HG02870 (cell line): ENCODE data around the gene COQ8B.
"Not testable (repeated sequence)": the region's sequence is repeated elsewhere in the genome, so short reads cannot be mapped to it uniquely, and the experiment has no call there.

Experiments used
- ATAC-seq: cut with Tn5 transposase; IDR thresholded peaks from one replicate; pipeline ENCODE4 v1.9.1; 2021; ENCODE audit warnings: mild to moderate bottlenecking, moderate library complexity; ENCODE audit not compliant: unreplicated experiment

COQ8B gene

DNA sequence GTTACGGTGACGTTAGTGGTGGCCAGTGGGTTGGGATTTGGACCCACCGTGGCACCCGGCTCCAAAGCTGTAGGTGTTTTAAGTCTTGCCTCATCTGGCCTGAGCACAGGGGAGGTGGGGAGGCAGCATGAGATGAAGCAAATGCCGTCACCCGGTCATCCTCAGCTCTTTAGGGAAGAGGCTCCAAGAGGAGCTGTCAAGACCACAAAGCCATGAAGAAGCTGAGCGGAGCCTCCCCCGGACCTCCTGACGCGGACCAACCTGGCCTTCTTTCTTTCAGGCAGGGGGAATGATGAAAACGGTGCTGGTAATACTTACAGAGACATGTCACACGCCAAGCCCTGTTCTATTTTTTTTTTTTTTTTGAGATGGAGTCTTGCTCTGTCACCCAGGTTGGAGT is 26.2 kb upstream of the COQ8B start:
- ATAC-seq: no peak

- ATAC-seq: no peak
Observed at GRCh38 chr19:40742477-40742876, 25.8 kb upstream of the COQ8B start.

- no peak for ATAC-seq
Observed at GRCh38 chr19:40741527-40742390, 25.1 kb upstream of the COQ8B start.

DNA sequence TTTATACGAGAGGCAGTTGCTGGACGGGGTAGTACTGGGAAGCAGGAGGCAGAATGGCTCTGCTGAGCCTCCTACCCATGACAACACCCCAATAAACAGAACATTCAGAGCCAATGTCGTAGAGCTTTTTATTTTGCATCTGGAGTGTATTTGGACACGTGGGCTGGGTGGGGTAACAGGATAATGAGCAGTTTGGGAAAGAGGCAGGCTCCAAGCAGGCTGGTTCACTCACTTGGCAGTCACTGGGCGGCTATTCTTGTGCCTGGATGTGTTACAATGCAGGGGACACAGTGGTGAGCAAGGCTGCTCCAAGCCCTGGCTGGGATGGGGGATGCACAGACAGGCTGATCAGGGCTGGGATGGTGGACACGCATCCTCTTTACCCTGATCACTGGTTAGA is 24.1 kb upstream of the COQ8B start:
- ATAC-seq: no peak

DNA sequence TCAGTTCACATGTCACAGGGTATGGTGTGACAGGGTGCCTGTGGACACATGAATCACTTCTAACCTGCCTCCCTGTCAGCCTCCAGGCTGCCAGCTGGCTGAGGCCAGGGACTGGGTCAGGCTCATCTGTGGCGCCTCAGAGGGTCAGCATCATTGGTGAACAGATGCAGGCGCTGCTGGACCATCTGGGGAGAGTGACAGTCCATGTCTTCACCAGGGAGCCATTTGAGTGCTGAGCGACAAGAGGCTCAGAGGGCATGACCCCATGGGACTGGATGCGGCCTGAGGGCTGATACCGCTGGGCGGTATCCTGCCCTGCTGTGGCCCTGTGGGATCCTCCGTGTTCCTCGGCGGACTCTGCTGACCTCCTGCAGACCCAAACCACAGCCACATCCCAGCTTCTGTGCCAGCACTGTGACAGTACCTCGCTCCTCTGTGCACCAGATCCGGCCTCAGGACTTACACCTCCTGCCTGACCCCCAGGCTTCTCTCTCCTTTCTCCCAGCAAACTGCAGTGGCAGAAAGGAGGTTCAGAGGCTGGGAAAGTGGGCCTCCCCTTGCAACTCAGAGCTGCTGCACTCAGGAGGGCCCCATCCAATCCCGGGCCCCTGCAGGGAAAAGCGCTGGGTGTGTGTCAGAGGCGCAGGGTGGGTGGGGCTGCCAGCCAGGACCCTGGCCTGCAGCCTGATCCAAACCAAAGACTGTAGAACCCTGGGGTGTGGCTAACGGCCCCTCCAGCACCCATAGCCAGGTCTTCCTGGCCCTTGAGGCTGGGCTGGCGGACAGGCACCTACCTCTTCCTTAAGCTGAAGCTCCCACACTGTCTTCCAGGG is 23.4 kb upstream of the COQ8B start:
- ATAC-seq: no peak

DNA sequence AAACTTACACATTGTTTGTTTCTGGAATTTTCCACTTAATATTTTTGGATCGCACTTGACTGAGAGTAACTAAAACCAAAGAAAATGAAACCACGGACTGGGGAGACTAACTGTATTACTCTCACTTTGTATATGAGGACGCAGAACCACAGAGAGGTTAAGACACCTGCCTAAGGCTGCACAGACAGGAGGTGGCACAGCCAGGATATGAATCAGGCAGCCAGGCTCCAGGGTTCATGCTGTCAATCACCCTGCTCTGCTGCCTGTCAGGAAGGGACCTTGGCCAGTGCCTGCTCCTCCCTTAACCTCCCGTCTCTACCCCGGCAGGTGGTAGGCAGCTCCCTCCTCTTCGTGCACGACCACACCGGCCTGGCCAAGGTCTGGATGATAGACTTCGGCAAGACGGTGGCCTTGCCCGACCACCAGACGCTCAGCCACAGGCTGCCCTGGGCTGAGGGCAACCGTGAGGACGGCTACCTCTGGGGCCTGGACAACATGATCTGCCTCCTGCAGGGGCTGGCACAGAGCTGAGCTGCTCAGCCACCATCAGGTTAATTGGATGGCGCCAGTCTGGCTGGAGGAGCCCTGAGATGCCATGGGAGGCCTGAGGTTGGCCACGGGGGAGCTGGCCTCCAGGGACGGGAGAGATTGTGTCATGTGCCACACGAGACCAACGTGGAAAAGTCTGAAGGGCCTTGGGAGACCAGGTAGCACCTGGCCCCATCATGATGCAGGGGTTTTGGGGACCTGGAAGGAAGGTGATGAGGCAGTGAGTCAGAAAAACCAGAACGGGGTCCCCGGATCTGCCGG is 22.5 kb upstream of the COQ8B start:
- ATAC-seq: no peak

GRCh38 chr19:40737102-40737644 is 20.5 kb upstream of the COQ8B start:
- no peak for ATAC-seq

DNA sequence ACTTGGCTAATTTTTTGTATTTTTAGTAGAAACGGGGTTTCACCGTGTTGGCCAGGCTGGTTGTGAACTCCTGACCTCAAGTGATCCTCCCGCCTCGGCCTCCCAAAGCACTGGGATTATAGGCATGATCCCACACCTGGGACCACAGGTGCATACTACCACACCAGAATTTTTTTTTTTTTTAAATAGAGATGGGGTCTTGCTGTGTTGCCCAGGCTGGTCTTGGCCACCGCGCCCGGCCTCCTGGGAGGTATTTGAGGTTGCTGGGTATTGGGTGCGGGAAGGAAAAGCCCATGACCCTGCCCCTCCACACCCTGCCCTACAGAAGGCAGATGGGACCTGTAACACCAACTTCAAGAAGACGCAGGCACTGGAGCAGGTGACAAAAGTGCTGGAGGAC is 20.0 kb upstream of the COQ8B start:
- no peak for ATAC-seq

DNA sequence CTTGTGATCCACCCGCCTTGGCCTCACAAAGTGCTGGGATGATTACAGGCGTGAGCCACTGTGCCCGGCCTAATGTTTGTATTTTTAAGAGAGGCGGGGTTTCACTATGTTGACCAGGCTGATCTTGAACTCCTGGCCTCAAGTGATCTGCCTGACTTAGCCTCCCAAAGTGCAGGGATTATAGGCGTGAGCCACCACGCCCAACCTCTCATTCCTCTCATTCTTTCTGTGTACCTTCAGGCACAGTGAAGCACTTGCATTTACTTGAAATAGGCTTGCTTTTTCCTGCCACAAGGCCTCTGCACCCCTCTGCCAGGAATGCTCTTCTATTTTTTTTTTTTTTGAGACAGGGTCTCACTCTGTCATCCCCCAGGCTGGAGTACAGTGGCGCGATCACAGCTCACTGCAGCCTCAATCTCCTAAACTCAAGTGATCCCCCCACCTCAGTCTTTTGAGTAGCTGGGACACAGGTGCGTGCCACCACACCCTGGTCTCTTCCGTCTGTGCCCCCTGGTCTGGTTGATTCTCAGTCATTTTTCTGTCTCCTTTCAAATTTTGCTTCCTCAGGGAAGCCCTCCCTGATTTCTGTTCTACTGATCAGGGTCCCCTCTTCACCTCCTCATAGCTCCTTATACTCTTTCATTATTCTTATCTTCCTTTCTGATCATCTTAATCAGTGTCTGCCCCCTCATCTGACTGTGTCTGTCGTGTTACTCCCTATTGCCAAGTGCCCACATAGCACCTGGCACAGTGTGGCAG is 18.5 kb upstream of the COQ8B start:
- no peak for ATAC-seq

DNA sequence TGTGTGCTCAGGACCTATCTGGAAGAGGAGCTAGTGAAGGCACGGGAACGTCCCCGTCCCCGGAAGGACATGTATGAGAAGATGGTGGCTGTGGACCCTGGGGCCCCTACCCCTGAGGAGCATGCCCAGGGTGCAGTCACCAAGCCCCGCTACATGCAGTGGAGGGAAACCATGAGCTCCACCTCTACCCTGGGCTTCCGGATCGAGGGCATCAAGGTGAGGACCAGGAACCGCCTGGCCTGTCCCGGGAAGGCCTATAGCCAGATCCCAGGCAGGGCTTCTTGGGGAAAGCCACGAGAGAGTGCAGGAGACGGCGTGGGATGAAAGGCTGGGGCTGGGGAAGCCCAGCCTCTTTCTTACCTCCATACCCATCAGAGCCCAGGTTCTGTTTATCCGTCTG is 16.5 kb upstream of the COQ8B start:
- no peak for ATAC-seq

DNA sequence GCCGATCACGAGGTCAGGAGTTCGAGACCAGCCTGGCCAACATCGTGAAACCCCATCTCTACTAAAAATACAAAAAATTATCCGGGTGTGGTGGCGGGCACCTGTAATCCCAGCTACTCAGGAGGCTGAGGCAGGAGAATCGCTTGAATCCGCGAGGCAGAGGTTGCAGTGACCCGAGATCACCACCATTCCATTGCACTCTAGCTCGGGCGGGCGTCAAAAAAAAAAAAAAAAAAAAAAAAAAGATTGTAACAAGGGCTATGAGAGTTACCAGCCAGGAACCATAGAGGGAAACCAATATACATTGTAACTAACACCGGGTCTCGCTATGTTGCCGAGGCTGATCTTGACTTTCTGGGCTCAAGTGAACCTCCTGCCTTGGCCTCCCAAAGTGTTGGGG is 15.6 kb upstream of the COQ8B start:
- not testable (repeated sequence) for ATAC-seq

DNA sequence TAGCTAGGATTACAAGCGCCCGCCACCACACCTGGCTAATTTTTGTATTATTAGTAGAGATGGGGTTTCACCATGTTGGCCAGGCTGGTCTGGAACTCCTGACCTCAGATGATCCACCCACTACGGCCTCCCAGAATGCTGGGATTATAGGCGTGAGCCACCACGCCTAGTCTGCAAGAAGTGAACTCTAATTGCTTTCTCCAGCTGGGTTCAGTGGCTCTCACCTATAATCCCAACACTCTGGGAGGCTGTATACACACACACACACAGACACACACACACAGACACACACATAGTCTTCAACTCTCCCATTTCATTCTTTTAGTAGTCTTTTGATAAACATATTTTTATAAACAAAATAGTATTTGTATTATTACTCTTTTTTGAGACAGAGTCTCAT is 13.4 kb upstream of the COQ8B start:
- ATAC-seq: not testable (repeated sequence)

- ATAC-seq: no peak
Observed at GRCh38 chr19:40726279-40726678, 9.6 kb upstream of the COQ8B start.

DNA sequence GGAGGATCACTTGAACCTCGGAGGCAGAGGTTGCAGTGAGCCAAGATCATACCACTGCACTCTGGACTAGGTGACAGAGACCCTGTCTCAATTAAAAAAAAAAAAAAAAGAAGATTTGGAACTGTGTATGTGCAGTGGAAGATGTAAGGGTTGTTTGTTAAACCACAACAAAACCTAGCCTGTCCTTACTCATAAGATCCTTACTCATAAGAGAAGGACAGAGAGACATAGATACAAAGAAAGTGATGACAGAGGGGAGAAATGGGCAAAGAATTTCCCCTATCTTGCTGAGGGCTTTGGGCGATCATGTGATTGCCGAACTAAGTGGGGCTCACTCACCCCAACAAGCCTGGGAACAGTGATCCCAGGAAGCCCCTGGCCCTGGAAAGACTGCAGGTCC is 8.2 kb upstream of the COQ8B start:
- no peak for ATAC-seq

DNA sequence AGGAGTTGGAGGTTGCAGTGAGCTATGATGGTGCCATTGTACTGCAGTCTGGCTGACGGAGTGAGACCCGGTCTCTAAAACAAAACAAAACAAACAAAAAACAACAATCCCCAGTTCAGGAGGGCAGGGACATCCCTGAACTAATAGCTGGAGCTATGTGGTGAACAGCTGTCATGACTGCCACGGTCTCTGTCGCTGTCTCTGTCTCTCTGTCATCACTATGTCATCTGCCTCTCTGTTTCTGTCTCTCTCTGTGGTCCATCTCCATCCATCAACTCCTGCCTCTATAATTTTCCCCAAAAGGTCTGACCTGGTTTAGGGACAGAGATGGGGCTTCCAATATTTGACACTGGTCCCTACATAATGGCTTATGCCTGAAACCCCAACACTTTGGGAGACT is 7.6 kb upstream of the COQ8B start:
- no peak for ATAC-seq

DNA sequence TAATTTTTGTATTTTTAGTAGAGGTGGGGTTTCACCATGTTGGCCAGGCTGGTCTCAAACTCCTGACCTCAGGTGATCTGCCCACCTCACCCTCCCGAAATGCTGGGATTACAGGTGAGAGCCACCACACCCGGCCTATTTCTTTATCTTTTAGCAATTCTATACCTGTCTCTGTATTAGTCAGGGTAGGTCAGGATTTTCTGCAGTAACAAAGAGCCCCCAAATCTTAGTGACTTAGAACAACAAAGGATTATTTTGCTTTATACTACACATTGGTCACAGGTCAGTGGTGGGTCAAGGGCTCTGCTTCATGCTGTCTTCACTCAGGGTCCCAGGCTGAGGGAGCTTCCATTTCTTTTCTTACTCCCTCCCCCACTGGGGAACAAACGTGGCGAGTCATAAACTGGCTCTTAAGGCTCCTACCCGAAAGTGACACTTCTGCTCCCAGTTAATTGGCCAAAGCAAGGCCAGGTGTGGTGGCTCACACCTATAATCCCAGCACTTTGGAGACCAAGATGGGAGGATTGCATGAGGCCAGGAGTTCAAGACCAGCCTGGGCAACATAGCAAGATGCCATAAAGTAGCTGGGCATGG is 7.1 kb upstream of the COQ8B start:
- ATAC-seq: no peak

DNA sequence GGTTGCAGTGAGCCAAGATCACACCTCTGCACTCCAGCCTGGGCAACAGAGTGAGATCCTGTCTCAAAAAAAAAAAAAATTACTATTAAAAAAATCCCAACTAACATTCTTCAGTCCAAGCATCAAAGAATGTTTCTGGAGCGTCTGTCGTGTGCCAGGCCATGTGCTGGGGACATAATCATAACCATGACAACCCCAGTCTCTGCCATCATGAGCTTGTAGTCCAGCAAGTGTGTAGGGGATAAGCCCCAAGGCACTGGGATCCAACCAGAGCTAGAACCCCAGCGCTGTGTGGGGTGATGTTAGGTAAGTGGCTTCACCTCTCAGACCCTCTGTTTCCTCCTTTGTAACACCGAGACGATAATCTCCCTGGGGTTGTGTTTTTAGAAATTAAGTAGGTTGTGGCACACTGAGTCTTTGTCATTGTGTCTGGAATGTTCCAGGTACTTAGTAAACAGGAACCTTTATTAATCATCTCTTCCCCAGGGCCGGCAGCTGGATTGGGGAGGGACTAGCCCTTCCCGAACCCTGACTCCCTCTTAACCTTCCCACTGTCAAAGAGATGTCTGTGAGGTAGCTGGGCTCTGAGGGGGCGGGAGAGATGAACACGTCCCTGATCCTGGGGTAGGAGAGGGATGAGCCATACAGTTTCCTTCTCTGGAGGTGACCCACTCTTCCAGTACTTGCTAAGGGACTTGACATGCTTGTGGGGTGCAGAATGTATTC is 5.4 kb upstream of the COQ8B start:
- no peak for ATAC-seq

DNA sequence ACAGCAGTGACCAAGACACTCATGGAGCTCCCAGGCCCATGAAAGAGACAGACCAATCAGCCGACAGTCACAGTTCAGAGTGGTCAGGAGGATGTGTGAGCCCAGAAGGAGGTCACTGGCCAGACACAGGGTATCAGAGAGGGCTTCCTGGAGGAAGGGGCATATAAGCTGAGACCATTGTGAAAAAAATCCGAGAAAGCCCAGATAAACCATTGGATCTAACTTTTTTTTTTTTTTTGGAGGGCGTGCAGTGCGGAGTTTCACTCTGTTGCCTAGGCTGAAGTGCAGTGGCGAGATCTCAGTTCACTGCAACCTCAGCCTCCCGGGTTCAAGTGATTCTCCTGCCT is 4.4 kb upstream of the COQ8B start:
- no peak for ATAC-seq

GRCh38 chr19:40719414-40719894 is 2.8 kb upstream of the COQ8B start:
- no peak for ATAC-seq
